ENCODE data around the gene QSER1.
A peak's percentile ranks its signal among the peaks of the same experiment; 100 is the strongest.
"Not testable (repeated sequence)": the region's sequence is repeated elsewhere in the genome, so short reads cannot be mapped to it uniquely, and the experiment has no call there.

Gene QSER1

DNA sequence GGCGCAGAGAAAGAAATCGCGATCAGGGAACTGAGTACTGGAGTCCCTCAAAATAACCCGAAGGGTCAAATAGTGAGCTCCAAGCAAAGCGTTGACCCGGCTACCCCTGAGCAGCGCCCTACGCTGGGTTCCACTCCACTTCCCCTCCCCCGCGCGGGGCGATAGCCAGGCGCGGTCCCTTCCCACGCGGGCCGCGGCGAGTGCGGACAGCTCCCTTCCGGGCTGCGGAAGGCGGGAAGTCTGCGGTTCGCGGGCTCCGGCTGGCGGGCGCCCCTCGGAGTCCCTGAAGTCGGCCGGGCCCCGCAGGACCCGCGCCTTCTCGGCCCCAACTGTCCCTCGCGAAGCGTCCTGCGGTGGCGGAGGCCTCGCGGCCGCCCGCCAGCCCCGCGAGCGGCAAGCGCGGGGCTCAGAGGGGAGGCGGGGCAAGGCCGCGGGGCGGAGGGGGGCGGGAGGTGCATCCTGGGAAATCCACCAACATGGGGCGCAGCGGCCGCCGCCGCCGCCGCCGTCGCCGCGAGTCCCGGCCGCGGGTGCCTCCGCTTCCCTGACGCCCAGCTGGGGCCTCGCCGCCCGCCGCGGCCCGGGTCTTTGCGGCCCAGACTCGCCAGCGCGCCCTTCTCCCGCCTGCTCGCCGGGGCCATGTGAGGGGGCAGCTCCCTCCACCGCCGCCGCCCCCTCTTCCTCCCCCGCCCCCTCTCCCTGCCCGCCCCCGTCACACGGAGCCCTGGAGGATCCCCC is at the start of gene QSER1:
QSER1 (plus strand) TSS at position 457 of the 738 bp plus-strand sequence. CDS start 315 bp downstream, outside the sequence.
- DNase-seq, result peak; percentile 68

DNA sequence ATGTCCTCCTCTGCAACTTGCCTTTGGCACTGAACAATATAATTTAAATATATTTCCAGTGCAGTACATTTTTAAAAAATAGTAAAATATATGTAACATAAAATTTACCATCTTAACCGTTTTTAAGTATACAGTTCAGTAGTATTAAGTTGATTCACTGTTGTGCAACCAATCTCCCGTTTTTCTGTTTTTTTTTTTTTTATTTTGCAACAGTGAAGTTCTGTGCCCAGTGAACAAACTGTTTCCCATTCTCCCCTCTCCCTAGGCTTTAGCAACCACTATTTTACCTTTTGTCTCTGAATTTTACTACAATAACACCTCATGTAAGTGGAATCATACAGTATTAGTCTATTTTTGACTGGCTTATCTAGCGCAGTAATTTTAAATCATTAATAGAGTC is 49.1 kb upstream of the QSER1 start:
- DNase-seq, result no peak

DNA sequence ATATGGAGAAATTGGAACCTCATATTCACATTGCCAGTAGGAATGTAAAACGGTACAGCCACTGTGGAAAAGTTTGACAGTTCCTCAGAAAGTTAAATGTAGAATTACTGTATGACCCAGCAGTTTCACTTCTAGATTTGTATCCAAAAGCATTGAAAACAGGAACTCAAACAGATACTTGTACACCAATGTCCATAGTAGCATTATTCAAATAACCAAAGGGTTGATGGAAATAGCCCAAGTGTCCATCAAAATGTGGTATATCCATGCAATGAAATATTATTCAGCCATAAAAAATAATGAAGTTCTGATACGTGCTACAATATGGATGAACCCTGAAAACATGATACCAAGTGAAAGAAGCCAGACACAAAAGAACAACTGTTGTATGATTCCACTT is 45.1 kb upstream of the QSER1 start:
- DNase-seq, result no peak

DNA sequence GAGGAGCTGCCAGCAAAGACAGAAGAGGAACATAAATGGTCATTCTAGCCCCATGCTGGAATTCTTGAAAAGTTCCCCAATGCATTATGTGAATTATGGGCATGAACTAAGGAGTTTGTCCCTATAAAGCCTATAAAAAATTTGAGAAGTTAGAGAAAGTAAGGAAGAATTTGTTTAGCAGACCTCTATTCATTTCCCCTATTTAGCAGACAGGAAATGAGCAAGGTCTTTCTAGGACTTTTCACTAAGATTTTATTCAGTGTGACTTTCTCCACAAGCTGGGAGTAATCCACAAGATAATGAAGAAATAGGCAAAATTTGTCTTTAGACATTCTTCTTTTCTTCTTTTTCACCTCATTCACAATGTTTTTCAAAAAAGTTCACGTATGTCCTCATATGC is 42.9 kb upstream of the QSER1 start:
- DNase-seq, result no peak

DNA sequence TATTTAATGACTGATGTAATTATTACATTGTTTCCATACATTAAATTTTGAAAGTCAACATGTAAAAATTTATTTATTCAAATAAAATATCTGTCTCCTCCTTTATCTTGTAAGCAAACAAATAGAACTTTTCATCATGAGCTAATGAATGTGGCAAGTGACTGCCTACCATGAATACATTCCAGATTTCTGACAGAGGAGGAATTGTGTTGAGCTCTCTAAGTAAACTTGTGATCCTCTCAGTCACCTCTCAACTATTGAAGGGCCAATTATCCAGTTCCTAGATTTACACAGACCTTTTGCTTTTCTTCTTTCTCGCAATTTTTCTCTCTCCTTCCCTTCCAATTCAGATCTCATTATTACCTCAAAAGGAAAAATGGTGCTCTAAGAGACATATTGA is 41.4 kb upstream of the QSER1 start:
- DNase-seq, result no peak

DNA sequence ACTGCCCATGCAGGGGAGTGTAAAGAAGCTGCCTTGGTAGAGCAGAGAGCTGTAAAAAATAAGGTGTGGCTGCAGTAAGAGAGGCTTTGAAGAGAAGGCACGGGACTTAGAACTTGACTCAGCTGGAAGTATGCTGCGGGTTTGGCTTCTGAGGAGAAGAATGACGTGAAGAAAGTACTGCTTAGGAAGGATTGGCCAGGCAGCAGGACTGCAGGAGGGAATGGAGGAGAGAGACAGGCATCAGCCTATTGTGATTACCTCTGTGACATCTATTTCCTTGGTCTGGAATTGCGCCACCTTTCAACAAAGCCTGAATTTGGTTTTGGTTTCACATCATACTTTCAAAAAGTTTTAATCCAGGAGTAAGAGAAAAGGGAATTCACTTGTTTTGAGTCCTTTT is 40.4 kb upstream of the QSER1 start:
- no peak for DNase-seq

DNA sequence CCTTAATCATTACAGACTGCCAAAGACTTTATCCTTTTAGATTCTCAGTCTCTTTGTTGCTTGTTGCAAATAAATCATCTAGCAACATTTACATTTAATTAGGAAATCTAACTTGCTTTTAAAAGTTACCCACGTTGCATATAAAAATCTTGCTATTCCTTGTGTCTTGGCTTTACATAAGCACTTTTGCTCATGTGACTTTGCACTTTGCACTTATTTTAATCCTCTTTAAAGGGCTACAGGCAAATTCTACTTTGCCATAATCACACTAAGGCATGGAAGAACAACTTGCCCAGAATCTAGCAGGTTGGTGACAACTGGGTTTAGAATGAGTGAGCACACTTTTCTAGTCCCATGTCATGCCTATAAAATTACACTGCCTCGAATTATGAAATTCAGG is 37.0 kb upstream of the QSER1 start:
- DNase-seq, result no peak

DNA sequence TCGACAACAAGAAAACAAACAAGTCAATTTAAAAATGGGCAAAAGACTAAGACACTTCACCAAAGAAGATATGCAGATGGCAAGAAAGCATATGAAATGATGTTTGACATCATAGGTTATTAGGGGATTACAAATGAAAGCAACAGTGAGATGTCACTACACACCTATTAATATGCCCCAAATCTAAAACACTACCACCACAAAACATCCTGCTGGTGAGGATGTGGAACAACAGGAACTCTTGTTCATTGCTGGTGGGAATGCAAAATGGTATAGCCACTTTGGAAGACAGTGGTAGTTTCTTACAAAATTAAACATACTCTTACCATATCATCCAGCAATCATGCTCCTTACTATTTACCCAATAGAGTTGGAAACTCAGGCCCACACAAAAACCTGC is 33.9 kb upstream of the QSER1 start:
- no peak for DNase-seq

DNA sequence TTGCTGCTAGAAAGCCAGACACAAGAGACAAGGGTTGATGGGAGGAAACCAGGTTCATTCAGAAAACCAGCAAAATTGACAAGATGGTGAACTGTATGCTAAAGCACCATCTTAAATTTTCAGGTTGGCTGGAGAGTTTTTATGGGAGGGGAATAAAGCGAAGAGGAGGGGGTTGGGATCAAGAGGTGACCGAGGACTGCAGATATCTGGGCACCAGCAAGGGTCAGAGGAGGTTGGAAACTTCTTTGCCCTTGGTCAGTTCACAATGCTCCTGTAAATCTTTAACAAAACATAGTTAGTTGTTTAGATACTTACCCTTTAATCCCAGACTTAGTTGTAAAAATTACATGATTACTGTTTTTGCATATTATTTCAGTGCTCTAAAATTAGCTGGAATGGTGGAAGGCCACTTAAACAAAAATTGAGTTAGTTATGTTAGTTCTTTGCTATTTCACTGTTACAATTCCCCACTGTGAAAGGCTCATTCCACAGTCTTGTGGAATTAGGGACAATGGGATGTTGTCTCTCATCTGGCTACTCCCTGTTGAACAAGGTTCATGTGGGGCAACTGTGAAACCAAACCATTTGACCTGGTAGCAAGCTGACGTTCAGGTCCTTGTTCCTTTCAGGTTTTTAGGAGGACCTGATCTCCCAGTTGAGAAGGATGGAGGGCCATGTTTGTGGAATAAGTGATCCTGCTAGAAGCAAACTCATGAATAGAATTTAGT is 30.6 kb upstream of the QSER1 start:
- no peak for DNase-seq

DNA sequence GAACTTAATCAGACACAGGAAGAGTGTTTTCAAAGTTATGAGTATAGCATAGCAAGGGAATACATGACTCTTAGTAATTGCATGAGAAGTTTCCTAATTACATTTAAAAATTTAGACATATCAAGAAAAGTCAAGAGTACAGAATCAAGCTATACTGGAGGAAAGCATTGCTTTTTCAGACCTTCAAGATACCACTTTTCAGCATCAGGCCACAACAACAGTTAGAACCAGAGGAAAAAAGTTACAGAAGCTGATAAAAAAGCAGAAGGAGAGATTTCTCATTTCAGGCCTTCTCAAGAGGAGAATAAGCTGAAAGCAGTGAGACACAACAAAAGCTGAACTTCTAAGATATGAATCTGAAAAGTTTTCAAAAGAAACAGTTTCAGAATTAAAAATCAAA is 28.1 kb upstream of the QSER1 start:
- no peak for DNase-seq

DNA sequence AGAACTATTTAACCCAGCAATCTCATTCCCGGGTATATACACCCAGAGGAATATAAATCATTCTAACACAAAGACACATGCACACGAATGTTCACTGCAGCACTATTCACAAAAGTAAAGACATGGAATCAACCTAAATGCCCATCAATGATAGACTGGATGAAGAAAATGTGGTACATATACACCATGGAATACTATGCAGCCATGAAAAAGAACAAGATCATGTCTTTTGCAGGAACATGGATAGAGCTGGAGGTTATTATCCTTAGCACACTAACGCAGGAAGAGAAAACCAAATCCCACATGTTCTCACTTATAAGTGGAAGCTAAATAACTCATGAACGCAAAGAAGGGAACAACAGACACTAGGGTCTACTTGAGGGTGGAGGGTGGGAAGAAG is 23.9 kb upstream of the QSER1 start:
- DNase-seq, result not testable (repeated sequence)

DNA sequence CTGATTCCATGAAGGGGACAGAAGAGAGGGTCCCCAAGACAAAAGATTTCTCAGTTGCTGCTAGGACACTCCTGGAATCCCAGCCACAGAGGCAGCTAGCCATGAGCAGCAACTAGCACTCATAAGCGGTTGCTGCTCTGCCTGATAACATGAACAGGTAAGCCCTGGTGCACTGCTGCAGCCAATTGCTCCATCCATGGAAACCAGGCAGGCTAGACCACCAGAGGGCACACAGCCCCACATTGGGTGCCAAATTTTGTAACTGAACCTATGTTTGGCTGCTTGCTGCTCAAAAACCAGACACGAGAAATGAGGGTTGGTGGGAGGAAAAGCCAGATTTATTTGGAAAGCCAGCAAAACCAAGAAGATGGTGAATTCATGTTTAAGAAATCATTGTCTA is 21.9 kb upstream of the QSER1 start:
- peak; percentile 52 for DNase-seq

DNA sequence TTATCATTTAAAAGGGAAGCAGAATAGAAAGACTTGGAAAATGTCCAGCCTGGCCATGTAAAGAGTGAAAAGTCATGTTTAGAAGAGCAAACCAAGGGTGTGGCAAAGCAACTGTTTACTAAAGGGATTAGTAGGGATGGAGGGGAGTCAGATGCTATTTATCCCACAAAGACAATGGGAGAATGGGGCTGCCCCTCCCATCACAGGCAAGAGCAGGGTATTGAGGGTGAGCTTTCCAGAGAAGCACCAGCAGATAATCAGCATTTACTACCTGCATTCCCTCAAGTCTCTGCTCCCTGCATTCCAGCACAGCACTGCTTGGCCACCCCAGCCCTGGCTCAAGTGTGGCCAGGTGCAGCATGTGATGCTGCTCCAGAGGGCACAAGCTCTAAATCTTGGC is 18.5 kb upstream of the QSER1 start:
- DNase-seq, result no peak

DNA sequence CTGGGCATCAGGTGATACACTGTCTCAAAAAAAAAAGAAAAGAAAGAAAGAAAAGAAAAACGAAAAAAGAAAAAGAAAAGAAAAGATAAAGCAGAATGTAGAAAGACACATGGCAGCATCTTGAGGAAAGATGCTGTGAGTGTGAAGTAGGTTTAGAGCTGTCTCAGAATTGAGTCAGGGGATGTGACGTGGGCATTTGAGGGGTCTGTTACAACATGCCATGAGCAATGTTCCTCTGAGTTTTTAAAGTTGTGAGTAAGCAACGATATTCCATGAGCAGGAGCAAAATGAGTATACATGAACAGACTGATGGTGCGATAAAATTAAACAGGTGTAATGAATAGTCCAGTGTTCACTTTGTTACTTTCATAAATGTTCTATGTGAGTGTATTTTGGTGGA is 11.3 kb upstream of the QSER1 start:
- DNase-seq, result no peak

DNA sequence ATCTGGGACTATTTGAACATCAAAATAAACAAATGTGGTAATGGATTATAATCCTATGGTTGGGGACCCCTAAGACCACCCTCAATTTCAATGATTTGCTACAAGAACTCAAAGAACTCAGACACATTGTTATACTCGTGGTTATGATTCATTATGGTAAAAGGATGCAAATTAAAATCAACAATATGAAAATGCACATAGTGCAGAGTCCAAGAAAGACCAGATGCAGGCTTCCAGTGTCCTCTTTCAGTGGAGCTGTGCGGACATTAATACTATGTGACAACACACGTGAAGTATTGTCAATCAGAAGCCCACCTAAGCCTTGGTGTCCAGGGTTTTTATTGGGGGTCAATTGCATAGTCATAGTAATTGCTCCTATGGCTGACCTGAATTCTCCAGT is 9.2 kb upstream of the QSER1 start:
- DNase-seq, result no peak

DNA sequence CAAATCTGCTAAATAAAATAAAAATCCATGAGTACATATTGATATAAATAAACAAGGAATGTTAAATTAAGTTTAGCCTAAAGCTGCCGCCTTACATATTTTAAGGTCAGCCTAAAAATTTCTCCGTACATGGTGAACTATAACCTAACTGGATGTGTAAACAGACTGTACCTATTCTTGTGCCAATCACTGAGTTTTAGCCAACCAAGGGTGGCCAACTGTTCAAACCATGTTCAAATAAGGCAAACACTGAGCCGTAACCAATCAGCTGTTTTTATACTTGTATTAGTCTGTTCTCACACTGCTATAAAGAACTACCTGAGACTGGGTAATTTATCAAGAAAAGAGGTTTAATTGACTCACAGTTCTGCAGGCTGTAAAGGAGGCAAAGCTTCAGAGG is 8.6 kb upstream of the QSER1 start:
- DNase-seq, result no peak

DNA sequence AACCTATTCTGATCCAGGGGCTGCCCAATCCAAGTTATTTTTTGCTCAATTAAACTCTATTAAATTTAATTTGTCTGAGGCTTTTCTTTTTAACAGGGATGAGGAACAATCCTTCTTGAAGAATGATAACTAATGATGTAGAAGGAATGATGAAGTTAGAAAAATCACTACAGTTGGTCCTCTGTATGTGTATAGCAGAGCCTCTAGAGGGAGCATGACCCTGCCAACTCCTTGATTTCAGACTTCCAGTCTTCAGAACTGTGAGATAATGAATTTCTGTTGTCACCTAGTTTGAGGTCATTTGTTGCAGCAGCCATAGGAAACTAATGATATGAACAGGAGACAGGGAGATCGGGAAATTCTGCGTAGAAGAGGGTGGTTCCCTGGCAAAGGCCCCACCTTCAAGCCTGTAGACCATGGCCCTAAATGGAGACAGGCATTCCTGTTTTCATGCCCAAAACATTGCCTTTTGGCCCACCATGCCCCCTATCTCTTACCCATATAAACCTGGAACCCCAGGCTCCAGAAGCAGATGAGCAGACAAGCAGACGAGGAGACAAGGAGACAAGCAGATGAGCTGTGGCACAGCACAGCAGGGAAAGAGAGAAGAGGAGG is 7.7 kb upstream of the QSER1 start:
- peak; percentile 48 for DNase-seq

DNA sequence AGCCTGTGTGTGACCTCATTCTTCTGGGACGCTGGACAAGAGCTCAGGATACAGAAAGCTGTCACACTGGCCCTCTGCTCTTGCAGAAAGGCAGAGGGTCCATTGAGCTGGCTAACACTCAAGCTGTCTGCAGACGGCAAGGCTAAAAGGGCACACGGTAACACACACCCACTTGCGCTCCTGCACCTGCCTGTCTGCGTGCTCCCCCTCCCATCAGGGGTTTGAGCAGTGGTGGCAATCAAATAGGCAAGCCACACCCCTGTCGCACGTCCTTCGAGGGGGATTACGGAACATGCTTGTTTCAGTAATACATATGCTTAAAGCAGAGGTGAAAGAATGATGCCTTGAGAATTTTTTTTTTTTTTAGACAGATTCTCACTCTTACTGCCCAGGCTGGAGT is 7.1 kb upstream of the QSER1 start:
- no peak for DNase-seq

DNA sequence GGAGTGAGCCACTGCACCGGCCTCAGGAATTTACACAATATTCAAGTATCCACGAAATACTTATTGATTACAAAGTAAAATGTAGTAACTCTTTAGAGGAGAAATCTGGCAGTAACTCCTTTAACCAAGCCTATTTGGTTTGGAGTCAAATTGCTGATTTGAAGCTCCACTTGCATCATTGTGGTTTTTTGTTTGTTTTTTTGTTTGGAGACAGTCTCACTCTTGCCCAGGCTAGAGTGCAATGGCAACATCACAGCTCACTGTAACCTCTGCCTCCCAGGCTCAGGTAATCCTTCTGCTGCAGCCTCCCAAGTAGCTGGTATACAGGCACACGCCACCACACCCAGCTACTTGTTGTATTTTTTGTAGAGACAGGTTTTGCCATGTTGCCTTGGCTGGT is 6.4 kb upstream of the QSER1 start:
- no peak for DNase-seq

DNA sequence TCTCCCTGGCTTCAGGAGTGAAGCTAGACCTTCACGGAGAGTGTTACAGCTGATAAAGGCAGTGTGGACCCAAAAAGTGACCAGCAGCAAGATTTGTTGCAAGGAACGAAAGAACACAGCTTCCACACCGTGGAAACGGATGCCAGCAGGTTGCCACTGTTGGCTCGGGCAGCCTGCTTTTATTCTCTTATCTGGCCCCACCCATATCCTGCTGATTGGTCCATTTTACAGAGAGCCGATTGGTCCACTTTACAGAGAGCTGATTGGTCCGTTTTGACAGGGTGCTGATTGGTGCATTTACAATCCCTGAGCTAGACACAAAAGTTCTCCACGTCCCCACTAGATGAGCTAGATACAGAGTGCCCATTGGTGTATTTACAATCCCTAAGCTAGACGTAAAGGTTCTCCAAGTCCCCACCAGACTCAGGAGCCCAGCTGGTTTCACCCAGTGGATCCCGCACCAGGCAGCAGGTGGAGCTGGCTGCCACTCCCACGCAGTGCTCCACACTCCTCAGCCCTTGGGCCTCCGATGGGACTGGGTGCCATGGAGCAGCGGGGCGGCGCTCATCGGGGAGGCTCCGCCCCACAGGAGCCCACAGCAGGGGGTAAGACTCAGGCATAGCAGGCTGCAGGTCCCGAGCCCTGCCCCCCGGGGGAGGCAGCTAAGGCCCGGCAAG is 4.8 kb upstream of the QSER1 start:
- not testable (repeated sequence) for DNase-seq

DNA sequence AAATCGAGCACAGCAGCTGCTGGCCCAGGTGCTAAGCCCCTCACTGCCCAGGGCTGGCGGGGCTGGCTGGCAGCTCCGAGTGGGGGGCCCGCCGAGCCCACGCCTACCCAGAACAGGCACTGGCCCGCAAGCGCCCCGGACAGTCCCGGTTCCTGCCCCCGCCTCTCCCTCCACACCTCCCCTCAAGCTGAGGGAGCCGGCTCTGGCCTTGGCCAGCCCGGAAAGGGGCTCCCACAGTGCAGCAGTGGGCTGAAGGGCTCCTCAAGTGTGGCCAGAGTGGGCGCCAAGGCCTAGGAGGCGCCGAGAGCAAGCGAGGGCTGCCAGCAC is 4.3 kb upstream of the QSER1 start:
- not testable (repeated sequence) for DNase-seq

DNA sequence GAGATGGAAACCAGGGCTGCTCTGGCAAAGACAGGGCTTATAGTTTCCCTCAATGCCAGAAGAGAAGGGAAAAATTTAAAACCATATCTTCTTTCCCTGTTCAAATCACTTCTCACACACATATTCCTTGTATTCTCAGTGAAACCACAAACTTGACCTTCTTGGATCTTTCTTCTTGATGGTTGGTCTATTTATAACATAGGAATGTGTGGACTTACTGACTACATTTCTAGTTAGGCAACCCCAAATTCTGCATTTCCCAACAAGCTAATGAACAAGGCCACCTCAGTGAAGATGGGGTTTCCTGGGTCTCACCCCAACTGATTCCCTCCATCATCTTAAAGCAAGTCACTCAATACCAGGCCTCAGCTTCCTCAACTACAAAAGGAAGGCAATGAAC is 3.8 kb upstream of the QSER1 start:
- DNase-seq, result no peak

DNA sequence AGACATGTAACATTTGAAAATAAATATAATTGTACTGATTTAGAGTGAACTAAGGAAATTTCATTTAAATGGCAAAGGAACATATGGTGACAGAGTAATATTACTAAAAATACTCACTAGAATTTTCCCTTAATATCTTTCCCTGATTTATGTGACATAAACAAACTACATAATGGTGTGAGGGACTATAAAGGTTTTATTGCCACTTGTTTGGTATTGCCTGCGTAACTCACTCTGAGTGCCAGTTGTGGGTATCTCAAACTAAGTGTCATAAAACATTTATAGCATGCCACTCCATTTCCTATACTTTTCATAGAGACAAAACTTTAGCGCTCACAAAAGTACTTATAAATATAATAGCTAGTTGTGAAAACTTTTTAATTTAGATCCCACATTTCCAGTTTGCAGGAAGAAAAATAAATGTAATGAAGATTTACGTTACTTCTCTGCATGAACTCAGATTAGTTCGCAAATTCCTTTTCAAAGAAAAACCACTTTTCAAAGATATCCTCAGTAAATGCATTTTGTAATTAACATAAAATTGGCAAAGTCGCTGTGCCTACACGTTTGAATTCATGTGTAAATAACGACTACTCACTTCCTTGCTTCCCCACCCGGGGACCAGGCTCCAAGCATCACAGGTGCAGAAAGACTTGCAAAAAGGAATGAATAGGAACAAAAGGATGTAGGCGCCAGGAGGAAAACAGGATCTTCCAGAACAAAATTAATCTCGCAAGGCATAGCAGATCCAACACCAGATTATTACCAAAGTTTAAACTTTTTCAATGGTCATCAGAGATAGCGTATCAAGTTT is 1.6 kb upstream of the QSER1 start:
- DNase-seq, result no peak
